Body of pancreas (tissue), 4 donors: Measurements from ENCODE around the gene KBTBD8.

Experiments used
- POLR2A ChIP-seq, 3 donors: fragments of 450-650 bp; IDR thresholded peaks; one replicate each; pipeline ENCODE4 v1.6.1; 2016; ENCODE audit warnings: antibody characterized with exemption in 3 of 3, mild to moderate bottlenecking in 2 of 3
- TF ChIP-seq, protein P1 (sequence below), 7 experiments: fragments of 450-650 bp in 4 of 7; fragments of 200-600 bp in 3 of 7; sonication (generic) in 3 of 7; IDR thresholded peaks; one replicate each; pipeline ENCODE4 v1.5.1; 2016 to 2019; ENCODE audit warnings: antibody characterized with exemption in 7 of 7

DNA sequence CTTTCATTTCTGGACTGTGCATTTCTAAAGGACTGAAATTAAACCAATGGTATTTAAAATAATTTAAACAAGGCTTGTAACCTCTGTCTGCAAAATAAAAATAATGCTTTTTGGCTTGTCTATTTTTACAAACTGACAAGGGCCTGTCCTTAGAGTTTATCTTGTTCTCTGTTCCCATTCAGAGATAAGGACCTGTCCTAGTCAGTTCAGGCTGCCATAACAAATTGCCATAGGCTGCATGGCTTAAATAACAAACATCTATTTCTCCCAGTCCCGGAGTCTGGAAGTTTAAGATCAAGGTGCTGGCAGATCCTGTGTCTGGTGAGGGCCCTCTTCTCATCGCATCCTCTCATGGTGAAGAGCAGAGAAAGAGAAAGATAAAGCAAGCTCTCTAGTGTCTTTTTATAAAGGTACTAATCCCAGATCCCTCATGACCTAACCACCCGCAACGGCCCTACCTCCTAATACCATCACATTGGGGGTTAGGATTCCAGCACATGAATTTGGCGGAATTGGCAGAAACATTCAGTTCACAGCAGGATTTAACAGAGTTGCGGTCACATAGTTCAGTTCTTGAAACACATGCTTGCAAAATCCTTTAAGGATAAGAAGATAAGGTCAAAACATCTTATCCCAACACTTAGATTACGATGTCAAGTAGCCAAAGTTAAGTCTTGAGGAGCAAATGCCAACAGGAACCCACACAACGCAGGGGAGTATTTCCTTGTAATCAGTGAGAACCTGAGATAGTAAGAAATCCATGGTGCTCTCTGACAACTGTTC is 17.8 kb downstream of the KBTBD8 start:
- TF ChIP-seq, protein P1, sequence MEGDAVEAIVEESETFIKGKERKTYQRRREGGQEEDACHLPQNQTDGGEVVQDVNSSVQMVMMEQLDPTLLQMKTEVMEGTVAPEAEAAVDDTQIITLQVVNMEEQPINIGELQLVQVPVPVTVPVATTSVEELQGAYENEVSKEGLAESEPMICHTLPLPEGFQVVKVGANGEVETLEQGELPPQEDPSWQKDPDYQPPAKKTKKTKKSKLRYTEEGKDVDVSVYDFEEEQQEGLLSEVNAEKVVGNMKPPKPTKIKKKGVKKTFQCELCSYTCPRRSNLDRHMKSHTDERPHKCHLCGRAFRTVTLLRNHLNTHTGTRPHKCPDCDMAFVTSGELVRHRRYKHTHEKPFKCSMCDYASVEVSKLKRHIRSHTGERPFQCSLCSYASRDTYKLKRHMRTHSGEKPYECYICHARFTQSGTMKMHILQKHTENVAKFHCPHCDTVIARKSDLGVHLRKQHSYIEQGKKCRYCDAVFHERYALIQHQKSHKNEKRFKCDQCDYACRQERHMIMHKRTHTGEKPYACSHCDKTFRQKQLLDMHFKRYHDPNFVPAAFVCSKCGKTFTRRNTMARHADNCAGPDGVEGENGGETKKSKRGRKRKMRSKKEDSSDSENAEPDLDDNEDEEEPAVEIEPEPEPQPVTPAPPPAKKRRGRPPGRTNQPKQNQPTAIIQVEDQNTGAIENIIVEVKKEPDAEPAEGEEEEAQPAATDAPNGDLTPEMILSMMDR (IDR thresholded peaks at IDR 0.05), result no peak
- TF ChIP-seq POLR2A (IDR thresholded peaks at IDR 0.05), result no peak
